Right lobe of liver (tissue), 4 donors: ENCODE data around the gene CDCA4.

Experiments
- POLR2A ChIP-seq: fragments of 450-650 bp; IDR thresholded peaks from one replicate; pipeline ENCODE4 v1.6.1; 2017; ENCODE audit warnings: antibody characterized with exemption, mild to moderate bottlenecking
- TF ChIP-seq, protein P1 (sequence below), 4 donors: fragments of 200-600 bp in 3 of 4; fragments of 450-650 bp in 1 of 4; IDR thresholded peaks; one replicate each; pipeline versions ENCODE4 v1.5.1 to v1.8.0; 2016 to 2022; ENCODE audit warnings: antibody characterized with exemption in 4 of 4, mild to moderate bottlenecking in 2 of 4
- donor health status: DM: no; HTN: no; CAD: no.
- donor health status: DM: no; HTN: no; CAD: no.
- donor health status: DM: no; HTN: yes; CAD: no.

DNA sequence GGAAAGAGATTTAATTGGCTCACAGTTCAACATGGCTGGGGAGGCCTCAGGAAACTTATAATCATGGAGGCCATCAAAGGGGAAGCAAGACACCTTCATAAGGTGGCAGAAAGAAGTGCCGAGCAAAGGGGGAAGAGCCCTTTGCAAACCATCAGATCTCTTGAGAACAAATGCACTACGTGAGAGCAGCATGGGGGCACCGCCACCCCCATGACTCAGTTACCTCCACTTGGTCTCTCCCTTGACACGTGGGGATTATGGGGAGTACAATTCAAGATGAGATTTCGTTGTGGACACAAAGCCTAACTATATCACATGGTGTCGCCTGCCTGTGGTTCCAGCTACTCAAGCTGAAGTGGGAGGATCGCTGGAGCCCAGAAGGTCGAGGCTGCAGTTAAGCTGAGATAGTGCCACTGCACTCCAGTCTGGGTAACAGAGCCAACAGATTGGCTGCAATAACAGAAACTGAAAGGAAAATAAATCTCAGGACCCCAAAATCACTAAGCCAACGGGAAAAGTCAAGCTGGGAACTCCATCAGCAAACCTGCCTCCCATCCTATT lies 10.0 kb upstream of the CDCA4 start:
- TF ChIP-seq, protein P1, sequence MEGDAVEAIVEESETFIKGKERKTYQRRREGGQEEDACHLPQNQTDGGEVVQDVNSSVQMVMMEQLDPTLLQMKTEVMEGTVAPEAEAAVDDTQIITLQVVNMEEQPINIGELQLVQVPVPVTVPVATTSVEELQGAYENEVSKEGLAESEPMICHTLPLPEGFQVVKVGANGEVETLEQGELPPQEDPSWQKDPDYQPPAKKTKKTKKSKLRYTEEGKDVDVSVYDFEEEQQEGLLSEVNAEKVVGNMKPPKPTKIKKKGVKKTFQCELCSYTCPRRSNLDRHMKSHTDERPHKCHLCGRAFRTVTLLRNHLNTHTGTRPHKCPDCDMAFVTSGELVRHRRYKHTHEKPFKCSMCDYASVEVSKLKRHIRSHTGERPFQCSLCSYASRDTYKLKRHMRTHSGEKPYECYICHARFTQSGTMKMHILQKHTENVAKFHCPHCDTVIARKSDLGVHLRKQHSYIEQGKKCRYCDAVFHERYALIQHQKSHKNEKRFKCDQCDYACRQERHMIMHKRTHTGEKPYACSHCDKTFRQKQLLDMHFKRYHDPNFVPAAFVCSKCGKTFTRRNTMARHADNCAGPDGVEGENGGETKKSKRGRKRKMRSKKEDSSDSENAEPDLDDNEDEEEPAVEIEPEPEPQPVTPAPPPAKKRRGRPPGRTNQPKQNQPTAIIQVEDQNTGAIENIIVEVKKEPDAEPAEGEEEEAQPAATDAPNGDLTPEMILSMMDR (IDR thresholded peaks at IDR 0.05), result no peak
- TF ChIP-seq POLR2A, result no peak
